Kidney epithelial cell (primary cell): ENCODE results near the gene EDNRA. TPM values are rescaled to one million over a fixed set of nuclear protein-coding genes. Genes with fewer than 3 reads are reported as not detected.

Source experiments
- DNase-seq: peaks from one replicate; pipeline ENCODE4 v3.0.0-alpha.2; 2010; ENCODE audit warnings: low read depth
- H3K27me3 ChIP-seq: 2 replicates; pipeline ENCODE4 v1.6.0; 2011; ENCODE audit warnings: low read length; ENCODE audit not compliant: control insufficient read depth, insufficient read depth
- H3K36me3 ChIP-seq: 2 replicates; pipeline ENCODE4 v1.5.1; 2011; ENCODE audit warnings: low read length; ENCODE audit not compliant: control insufficient read depth, insufficient read depth
- H3K4me3 ChIP-seq: 2 replicates; pipeline ENCODE4 v1.5.1; 2011; ENCODE audit warnings: low read depth, mild to moderate bottlenecking, control low read depth, low read length
- CTCF ChIP-seq: IDR thresholded peaks from 2 replicates; pipeline ENCODE4 v1.5.1; 2011; ENCODE audit warnings: mild to moderate bottlenecking, moderate library complexity, low read length, control low read depth, inconsistent platforms; ENCODE audit not compliant: insufficient read depth, poor library complexity, severe bottlenecking
- total RNA-seq: library from RNA; depleted of rRNA; stranded (reverse); fragments of >200 nt; gene quantifications from 2 replicates; pipeline ENCODE4 v1.2.3, GENCODE V29; 2015

EDNRA gene
- total RNA-seq, 1 donor from 2014 or later: 11.7 TPM

- Histone ChIP-seq H3K36me3 (no peaks in the 10 kb centered on the region), H3K4me3 (peak overlapping the region; percentile 77)
- no peak for DNase-seq
Observed at GRCh38 chr4:147480502-147480890, 401 bp upstream of the EDNRA start.

GRCh38 chr4:147481577-147482109 lies 746 bp downstream of the EDNRA start:
- TF ChIP-seq CTCF: no peak
- no peak for DNase-seq
- Histone ChIP-seq H3K4me3 (peak overlapping the region; percentile 77), H3K27me3 (no peaks in the 10 kb centered on the region), H3K36me3 (no peaks in the 10 kb centered on the region)

More at GRCh38 chr4:147480502-147480890, 401 bp upstream of the EDNRA start:
- TF ChIP-seq CTCF: no peak
- no peaks in the 10 kb centered on the region for H3K27me3 ChIP-seq

GRCh38 chr4:147482281-147482680 lies 1.4 kb downstream of the EDNRA start:
- no peak for TF ChIP-seq CTCF
- no peaks in the 10 kb centered on the region for H3K27me3 ChIP-seq
- DNase-seq: no peak
- no peaks in the 10 kb centered on the region for H3K36me3 ChIP-seq
- H3K4me3 ChIP-seq: peak overlapping the region; percentile 77

- TF ChIP-seq CTCF: no peak
- Histone ChIP-seq H3K36me3 (no peaks in the 10 kb centered on the region), H3K27me3 (no peaks in the 10 kb centered on the region), H3K4me3 (no peak overlapping the region)
- no peak for DNase-seq
Observed at GRCh38 chr4:147485167-147485566, 4.3 kb downstream of the EDNRA start.

- Histone ChIP-seq H3K36me3 (no peaks in the 10 kb centered on the region), H3K4me3 (no peak overlapping the region), H3K27me3 (no peaks in the 10 kb centered on the region)
- no peak for DNase-seq
- TF ChIP-seq CTCF: no peak
Observed at GRCh38 chr4:147487616-147488015, 6.7 kb downstream of the EDNRA start.

GRCh38 chr4:147488556-147488955 lies 7.7 kb downstream of the EDNRA start:
- Histone ChIP-seq H3K4me3 (no peak overlapping the region), H3K36me3 (no peaks in the 10 kb centered on the region), H3K27me3 (no peaks in the 10 kb centered on the region)
- no peak for TF ChIP-seq CTCF
- DNase-seq: no peak
